GM18870 (cell line): Measurements from ENCODE around the gene DACT3.
A peak's percentile ranks its signal among the peaks of the same experiment; 100 is the strongest.

Source experiments
- ATAC-seq: cut with Tn5 transposase; IDR thresholded peaks from one replicate; pipeline ENCODE4 v1.9.1; 2021; ENCODE audit warnings: moderate library complexity; ENCODE audit not compliant: unreplicated experiment

DACT3 gene

DNA sequence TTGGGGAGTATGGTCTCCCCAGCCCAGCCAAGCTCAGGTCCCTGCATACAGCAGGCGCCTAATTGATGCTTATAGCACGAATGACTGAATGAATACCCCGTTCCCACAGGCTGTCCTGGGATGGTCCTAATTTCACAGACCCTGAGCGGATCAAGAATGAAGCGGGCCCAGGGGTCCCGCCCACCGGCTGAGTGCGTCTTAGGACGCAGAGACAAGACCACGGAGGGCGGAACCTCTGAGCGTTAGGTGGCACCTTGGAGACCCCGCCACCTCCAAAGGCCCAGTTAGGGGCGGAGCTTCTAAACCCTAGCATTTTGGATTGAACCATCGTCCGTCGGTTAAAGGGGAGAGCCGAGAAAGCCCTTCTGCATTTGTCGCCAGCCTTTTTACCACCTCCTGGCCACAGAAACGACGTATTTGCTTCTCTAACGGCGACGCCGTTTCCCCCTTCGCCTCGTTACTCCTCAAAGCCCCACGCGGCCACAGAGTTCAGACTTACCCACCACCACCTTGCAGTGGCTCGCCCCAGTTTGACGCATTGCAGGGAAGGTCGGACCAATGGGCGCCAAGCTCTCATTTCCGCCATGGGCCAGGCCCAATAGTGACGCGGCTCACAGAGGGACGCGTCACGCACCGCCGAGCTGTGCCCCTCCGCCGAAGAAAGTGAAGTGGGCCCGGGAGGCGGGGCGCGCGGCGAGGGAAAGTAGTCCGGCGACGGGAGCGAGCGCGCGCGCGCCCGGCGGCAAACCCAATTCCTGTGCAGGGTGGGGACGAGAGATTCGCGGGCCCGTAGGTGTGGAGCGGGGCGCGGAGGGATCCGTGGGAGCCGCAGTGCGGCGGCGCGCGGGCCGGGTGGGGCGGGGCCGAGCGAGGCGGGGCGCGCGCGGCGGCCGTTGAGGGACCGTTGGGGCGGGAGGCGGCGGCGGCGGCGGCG, 60.3 kb downstream of the DACT3 start:
- peak; percentile 83 for ATAC-seq

GRCh38 chr19:46599716-46600373, 61.1 kb downstream of the DACT3 start:
- no peak for ATAC-seq

DNA sequence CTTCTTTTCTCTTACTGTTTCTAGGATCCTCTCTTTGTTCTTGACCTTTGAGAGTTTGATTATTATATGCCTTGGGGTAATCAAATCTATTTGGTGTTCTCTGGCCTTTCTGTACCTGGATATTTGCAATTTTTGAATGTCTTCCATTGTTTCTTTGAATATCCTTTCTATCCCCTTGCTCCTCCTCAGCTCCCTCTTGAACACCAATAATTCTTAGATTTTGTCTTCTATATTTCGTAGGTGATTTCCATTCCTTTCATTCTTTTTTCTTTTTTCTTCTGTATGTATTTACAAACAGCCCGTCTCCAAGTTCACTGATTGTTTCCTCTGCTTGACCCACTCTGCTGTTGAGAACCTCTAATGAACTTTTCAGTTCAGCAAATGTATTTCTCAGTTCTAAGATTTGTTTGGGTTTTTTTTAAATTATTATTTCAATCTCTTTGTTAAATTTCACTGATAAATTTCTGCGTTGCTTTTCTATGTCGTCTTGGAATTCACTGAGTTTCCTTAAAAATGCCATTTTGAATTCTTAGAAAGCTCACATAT, 62.5 kb downstream of the DACT3 start:
- ATAC-seq, result no peak
